GM12801 (cell line): Measurements from ENCODE around the gene DNAH3.

ENCODE experiments used
- CTCF ChIP-seq: IDR thresholded peaks from one replicate; pipeline ENCODE4 v1.5.1; 2011; ENCODE audit warnings: control low read depth; ENCODE audit not compliant: insufficient read length; ENCODE audit errors: extremely low read depth

Gene DNAH3

GRCh38 chr16:20903899-20904506, 246.6 kb downstream of the DNAH3 start:
- no peak for TF ChIP-seq CTCF

DNA sequence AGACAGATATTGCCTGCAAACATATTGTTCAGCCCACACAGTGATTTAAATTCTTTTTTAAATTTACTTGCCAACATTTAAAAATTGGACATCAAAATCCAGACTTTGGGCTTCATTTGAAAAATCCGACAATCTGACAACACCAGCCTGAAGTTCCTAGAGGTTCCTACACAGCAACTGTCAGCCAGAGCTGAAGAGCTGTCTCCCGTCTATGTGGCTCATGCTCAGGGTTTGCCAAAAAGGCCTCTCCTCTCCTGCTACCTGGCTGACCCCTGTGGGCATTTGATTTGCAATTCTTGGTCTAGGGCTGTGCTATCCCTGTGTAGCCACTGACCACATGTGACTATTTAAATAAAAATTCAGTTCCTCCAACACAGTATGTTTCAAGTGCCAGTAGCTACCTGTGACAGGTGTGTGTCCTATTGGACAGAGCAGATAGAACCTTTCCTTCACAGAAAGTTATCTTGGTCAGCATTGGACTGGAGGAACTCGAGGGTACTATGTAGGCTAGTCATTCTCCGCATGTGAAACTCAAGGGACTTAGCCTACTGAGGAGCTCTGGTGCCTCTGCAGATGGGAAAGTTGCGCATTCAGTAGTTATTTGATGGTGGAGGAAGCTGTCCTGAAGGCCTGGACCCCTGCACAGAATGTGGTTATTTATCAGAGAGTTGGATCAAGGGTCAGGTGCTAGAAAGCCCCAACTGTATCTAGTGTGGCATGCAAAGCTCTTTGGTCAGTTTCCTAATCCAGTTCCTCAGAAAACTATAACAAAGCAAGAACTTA, 247.3 kb downstream of the DNAH3 start:
- TF ChIP-seq CTCF, result no peak

DNA sequence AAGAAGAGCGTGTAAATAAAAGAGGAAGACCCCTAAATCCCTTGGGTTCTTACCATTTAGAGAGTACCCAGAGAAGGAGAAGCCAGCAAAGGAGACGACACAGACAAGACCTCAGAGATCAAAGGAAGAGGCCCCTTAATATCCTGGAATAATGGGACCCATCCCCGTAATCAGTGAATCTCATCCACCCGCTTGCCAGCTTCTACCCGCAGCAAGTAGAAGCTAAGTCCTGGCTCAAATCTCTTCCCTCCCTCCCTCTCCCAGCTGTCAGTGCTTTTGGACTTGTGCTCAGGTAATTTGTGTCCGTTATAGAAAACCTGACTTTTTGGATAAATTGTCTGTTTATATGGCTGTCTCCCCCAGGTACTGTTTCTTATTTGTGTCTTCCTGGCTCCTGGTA, 248.2 kb downstream of the DNAH3 start:
- no peak for TF ChIP-seq CTCF

- no peak for TF ChIP-seq CTCF
Observed at GRCh38 chr16:20901436-20902112, 249.1 kb downstream of the DNAH3 start.

DNA sequence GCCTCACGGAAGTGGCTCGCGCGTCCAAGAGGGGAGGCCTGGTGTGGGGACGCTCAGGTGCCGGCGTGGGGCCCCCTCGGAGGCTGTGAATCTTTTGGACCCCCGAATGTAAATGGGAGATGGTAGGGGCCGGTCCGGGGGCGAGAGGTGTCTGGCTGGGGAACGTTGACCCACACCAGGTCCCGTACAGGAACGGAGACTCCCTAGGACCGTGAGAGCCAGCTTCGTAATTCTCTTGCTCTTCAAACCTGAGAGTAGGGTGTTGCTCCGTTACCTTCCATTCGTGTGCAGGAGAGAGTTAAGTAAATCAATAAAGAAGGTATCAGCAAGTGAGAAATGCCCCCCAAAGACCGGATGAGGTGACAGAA, 249.6 kb downstream of the DNAH3 start:
- TF ChIP-seq CTCF, result no peak

- TF ChIP-seq CTCF, result no peak
Observed at GRCh38 chr16:20900299-20901067, 250.2 kb downstream of the DNAH3 start, which contains the start of the genes DCUN1D3 and LYRM1. Gene DCUN1D3 (minus strand): TSS chr16:20900358. CDS start chr16:20862538, 37,820 bp downstream. Gene LYRM1 (plus strand): TSS chr16:20900771. CDS start chr16:20915556, 14,785 bp downstream.
